H9 (cell line): ENCODE data around the gene ZDHHC24. TPM values are rescaled to one million over a fixed set of nuclear protein-coding genes. Genes with fewer than 3 reads are reported as not detected.

Experiments used
- DNase-seq: peaks from one replicate; pipeline ENCODE4 v3.0.0-alpha.2; 2017
- H2AFZ ChIP-seq: one replicate; pipeline ENCODE4 v1.6.1; 2013; ENCODE audit warnings: mild to moderate bottlenecking, low read length, control low read depth, moderate library complexity
- H2AK5ac ChIP-seq: 2 replicates; pipeline ENCODE4 v1.6.1; 2013; ENCODE audit warnings: low read length, control low read depth, mixed read lengths; ENCODE audit not compliant: insufficient read length
- H2BK120ac ChIP-seq: one replicate; pipeline ENCODE4 v1.6.1; 2013; ENCODE audit warnings: low read depth, mild to moderate bottlenecking, low read length, control low read depth, inconsistent platforms; ENCODE audit not compliant: poor library complexity, severe bottlenecking
- H2BK12ac ChIP-seq: 2 replicates; pipeline ENCODE4 v1.6.1; 2013; ENCODE audit warnings: low read length, control low read depth, mixed read lengths, low read depth; ENCODE audit not compliant: insufficient read length
- H2BK15ac ChIP-seq: 2 replicates; pipeline ENCODE4 v1.6.1; 2013; ENCODE audit warnings: low read depth, low read length, control low read depth
- H2BK20ac ChIP-seq: one replicate; pipeline ENCODE4 v1.6.1; 2013; ENCODE audit warnings: low read depth, mild to moderate bottlenecking, low read length, control low read depth, inconsistent platforms; ENCODE audit not compliant: poor library complexity, severe bottlenecking
- H2BK5ac ChIP-seq: 2 replicates; pipeline ENCODE4 v1.6.1; 2013; ENCODE audit warnings: low read length, control low read depth, mixed read lengths; ENCODE audit not compliant: insufficient read length
- H3K14ac ChIP-seq: 2 replicates; pipeline ENCODE4 v1.6.1; 2013; ENCODE audit warnings: low read length, control low read depth; ENCODE audit not compliant: insufficient read depth
- H3K18ac ChIP-seq: 2 replicates; pipeline ENCODE4 v1.6.1; 2013; ENCODE audit warnings: low read depth, mild to moderate bottlenecking, mixed read lengths, low read length, control low read depth; ENCODE audit not compliant: insufficient read length
- H3K23ac ChIP-seq: 2 replicates; pipeline ENCODE4 v1.6.1; 2013; ENCODE audit warnings: low read length, control low read depth, mixed read lengths, low read depth; ENCODE audit not compliant: insufficient read length
- H3K23me2 ChIP-seq: 2 replicates; pipeline ENCODE4 v1.6.1; 2013; ENCODE audit warnings: low read depth, mild to moderate bottlenecking, mixed read lengths, low read length, control low read depth; ENCODE audit not compliant: insufficient read length, poor library complexity, severe bottlenecking
- H3K27ac ChIP-seq: 2 replicates; pipeline ENCODE4 v1.5.1; 2013; ENCODE audit warnings: low read length, control low read depth, mixed read lengths, low read depth; ENCODE audit not compliant: insufficient read length
- H3K27me3 ChIP-seq: 2 replicates; pipeline ENCODE4 v1.6.1; 2013; ENCODE audit warnings: low read length, control low read depth, inconsistent platforms; ENCODE audit not compliant: insufficient read depth
- H3K4ac ChIP-seq: 2 replicates; pipeline ENCODE4 v1.6.1; 2013; ENCODE audit warnings: low read depth, mild to moderate bottlenecking, control low read depth, inconsistent platforms, low read length, moderate library complexity
- H3K4me1 ChIP-seq: 2 replicates; pipeline ENCODE4 v1.6.1; 2013; ENCODE audit warnings: low read length, control low read depth, inconsistent platforms; ENCODE audit not compliant: insufficient read depth
- H3K4me2 ChIP-seq: 2 replicates; pipeline ENCODE4 v1.6.1; 2013; ENCODE audit warnings: low read length, control low read depth, mixed read lengths; ENCODE audit not compliant: insufficient read length, insufficient read depth
- H3K56ac ChIP-seq: 2 replicates; pipeline ENCODE4 v1.6.1; 2013; ENCODE audit warnings: low read depth, mild to moderate bottlenecking, mixed read lengths, low read length, control low read depth; ENCODE audit not compliant: insufficient read length
- H3K79me1 ChIP-seq: 2 replicates; pipeline ENCODE4 v1.6.1; 2013; ENCODE audit warnings: low read depth, mild to moderate bottlenecking, moderate library complexity, low read length, control low read depth, inconsistent platforms; ENCODE audit not compliant: insufficient read depth, poor library complexity, severe bottlenecking
- H3K79me2 ChIP-seq: 2 replicates; pipeline ENCODE4 v1.6.1; 2013; ENCODE audit warnings: low read length, control low read depth, inconsistent platforms; ENCODE audit not compliant: insufficient read depth
- H3K9ac ChIP-seq: 2 replicates; pipeline ENCODE4 v1.6.1; 2013; ENCODE audit warnings: low read length, control low read depth, mixed read lengths; ENCODE audit not compliant: insufficient read length; ENCODE audit errors: extremely low read depth
- H3K9me3 ChIP-seq: one replicate; pipeline ENCODE4 v1.6.1; 2013; ENCODE audit warnings: low read depth, low read length, inconsistent platforms; ENCODE audit not compliant: control insufficient read depth
- H3T11ph ChIP-seq: one replicate; pipeline ENCODE4 v1.6.1; 2013; ENCODE audit warnings: mild to moderate bottlenecking, low read length, control low read depth, inconsistent platforms
- H4K20me1 ChIP-seq: one replicate; pipeline ENCODE4 v1.6.1; 2013; ENCODE audit not compliant: control insufficient read depth, insufficient read length, insufficient read depth
- H4K5ac ChIP-seq: 2 replicates; pipeline ENCODE4 v1.6.1; 2013; ENCODE audit warnings: low read depth, mild to moderate bottlenecking, mixed read lengths, low read length, control low read depth; ENCODE audit not compliant: insufficient read length
- H4K8ac ChIP-seq: replicated peaks from 2 replicates; pipeline ENCODE4 v1.6.1; 2013; ENCODE audit warnings: low read length, control low read depth, mixed read lengths, low read depth; ENCODE audit not compliant: insufficient read length
- H4K91ac ChIP-seq: 2 replicates; pipeline ENCODE4 v1.6.1; 2013; ENCODE audit warnings: low read depth, mild to moderate bottlenecking, moderate library complexity, mixed read lengths, low read length, control low read depth; ENCODE audit not compliant: insufficient read length
- H3K27ac Mint-ChIP-seq, 3 experiments: 2 replicates in 2 of 3; 3 replicates in 1 of 3; pipeline ENCODE4 v1.8.0; 2020 to 2021; ENCODE audit warnings: mixed read lengths in 3 of 3, mild to moderate bottlenecking in 1 of 3, moderate library complexity in 1 of 3
- H3K27me3 Mint-ChIP-seq: 2 replicates; pipeline ENCODE4 v1.8.0; 2021; ENCODE audit warnings: low read depth, mild to moderate bottlenecking, moderate library complexity, mixed read lengths
- H3K36me3 Mint-ChIP-seq, 3 experiments: 2 replicates in 2 of 3; 3 replicates in 1 of 3; pipeline ENCODE4 v1.8.0; 2020 to 2021; ENCODE audit warnings: low read depth in 3 of 3, mixed read lengths in 3 of 3; ENCODE audit not compliant: insufficient read depth in 1 of 3
- H3K4me1 Mint-ChIP-seq, 2 experiments: 2 replicates each; pipeline ENCODE4 v1.8.0; 2020; ENCODE audit warnings: mixed read lengths in 2 of 2
- H3K4me3 Mint-ChIP-seq, 2 experiments: 2 replicates in 1 of 2; 3 replicates in 1 of 2; pipeline ENCODE4 v1.8.0; 2020 to 2021; ENCODE audit warnings: mild to moderate bottlenecking in 2 of 2, mixed read lengths in 2 of 2, moderate library complexity in 1 of 2
- H3K9me3 Mint-ChIP-seq, 2 experiments: 2 replicates in 1 of 2; 3 replicates in 1 of 2; pipeline ENCODE4 v1.8.0; 2020; ENCODE audit warnings: mild to moderate bottlenecking in 2 of 2, mixed read lengths in 2 of 2, moderate library complexity in 1 of 2
- WGBS: extraction: QIAGEN DNeasy Blood & Tissue Kit; methylation state at CpG from one replicate; pipeline ENCODE4 v1.1.7; 2013; ENCODE audit warnings: missing lambda C conversion rate, low lambda C conversion rate, mixed read lengths; ENCODE audit not compliant: insufficient read length; ENCODE audit errors: extremely low coverage; 5-methylcytosine and 5-hydroxymethylcytosine counted together
- total RNA-seq: library from RNA; stranded (reverse); gene quantifications from 2 replicates; pipeline ENCODE4 v1.2.1, GENCODE V29; 2021
- TF ChIP-seq, protein P1 (sequence below): fragments of 200-600 bp; sonication (generic); conservative IDR thresholded peaks from 3 replicates; pipeline ENCODE4 v1.8.0; 2021; ENCODE audit warnings: antibody characterized with exemption, mild to moderate bottlenecking

Gene ZDHHC24
- total RNA-seq, 1 experiment from 2014 or later: 8.9 TPM

GRCh38 chr11:66510271-66510989, 35.4 kb downstream of the ZDHHC24 start, which contains the start of gene BBS1:
Gene BBS1 (plus strand): TSS chr11:66510635. CDS start chr11:66510660, 25 bp downstream.
- Histone ChIP-seq H3K18ac (no peak within 1 kb of the TSS), H4K5ac (no peak within 1 kb of the TSS)
- no peaks in the 10 kb centered on the region for H3K9me3 Mint-ChIP-seq

More at GRCh38 chr11:66510271-66510989, 35.4 kb downstream of the ZDHHC24 start, which contains the start of gene BBS1:
- H2AFZ ChIP-seq: no peak within 1 kb of the TSS
- no peaks in the 10 kb centered on the region for H4K20me1 ChIP-seq
- H3K27ac Mint-ChIP-seq: peak within 1 kb of the TSS; percentile 77 to 97 (median 87)
- H2BK12ac ChIP-seq: no peak within 1 kb of the TSS
- H2BK5ac ChIP-seq: no peak within 1 kb of the TSS
- H2BK15ac ChIP-seq: no peak within 1 kb of the TSS
- H3K4me1 Mint-ChIP-seq: peaks cover 9 to 10% of the 10 kb centered on the region in 2 experiments
- H3K9me3 ChIP-seq: no peaks in the 10 kb centered on the region
- peaks cover 0 to 27% (median 6%) of the 10 kb centered on the region in 3 experiments; a peak in 5 of 7 replicates for H3K36me3 Mint-ChIP-seq
- H3K79me2 ChIP-seq: no peaks in the 10 kb centered on the region
- no peaks in the 10 kb centered on the region for H3K27me3 Mint-ChIP-seq
- H4K91ac ChIP-seq: no peak within 1 kb of the TSS
- no peak within 1 kb of the TSS for H3K27ac ChIP-seq
- no peak within 1 kb of the TSS for H3K14ac ChIP-seq
- H3K4ac ChIP-seq: no peak within 1 kb of the TSS
- H3K23me2 ChIP-seq: peaks cover 7% of the 10 kb centered on the region
- no peaks in the 10 kb centered on the region for H3K79me1 ChIP-seq
- H2BK20ac ChIP-seq: no peak within 1 kb of the TSS
- peak within 1 kb of the TSS; percentile 98 for H3K4me2 ChIP-seq
- H3T11ph ChIP-seq: no peak within 1 kb of the TSS
- no peak within 1 kb of the TSS for H3K56ac ChIP-seq
- no peak within 1 kb of the TSS for H4K8ac ChIP-seq
- no peak within 1 kb of the TSS for H3K23ac ChIP-seq
- peak within 1 kb of the TSS; percentile 31 for H3K9ac ChIP-seq
- peak within 1 kb of the TSS; percentile 95 to 97 for H3K4me3 Mint-ChIP-seq
- peak; percentile 88 for DNase-seq
- no peaks in the 10 kb centered on the region for H3K27me3 ChIP-seq
- H2BK120ac ChIP-seq: no peak within 1 kb of the TSS
- WGBS: no CpG with 5 or more reads among the region's 31 CpGs
- TF ChIP-seq, protein P1, sequence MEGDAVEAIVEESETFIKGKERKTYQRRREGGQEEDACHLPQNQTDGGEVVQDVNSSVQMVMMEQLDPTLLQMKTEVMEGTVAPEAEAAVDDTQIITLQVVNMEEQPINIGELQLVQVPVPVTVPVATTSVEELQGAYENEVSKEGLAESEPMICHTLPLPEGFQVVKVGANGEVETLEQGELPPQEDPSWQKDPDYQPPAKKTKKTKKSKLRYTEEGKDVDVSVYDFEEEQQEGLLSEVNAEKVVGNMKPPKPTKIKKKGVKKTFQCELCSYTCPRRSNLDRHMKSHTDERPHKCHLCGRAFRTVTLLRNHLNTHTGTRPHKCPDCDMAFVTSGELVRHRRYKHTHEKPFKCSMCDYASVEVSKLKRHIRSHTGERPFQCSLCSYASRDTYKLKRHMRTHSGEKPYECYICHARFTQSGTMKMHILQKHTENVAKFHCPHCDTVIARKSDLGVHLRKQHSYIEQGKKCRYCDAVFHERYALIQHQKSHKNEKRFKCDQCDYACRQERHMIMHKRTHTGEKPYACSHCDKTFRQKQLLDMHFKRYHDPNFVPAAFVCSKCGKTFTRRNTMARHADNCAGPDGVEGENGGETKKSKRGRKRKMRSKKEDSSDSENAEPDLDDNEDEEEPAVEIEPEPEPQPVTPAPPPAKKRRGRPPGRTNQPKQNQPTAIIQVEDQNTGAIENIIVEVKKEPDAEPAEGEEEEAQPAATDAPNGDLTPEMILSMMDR: no peak
- H2AK5ac ChIP-seq: no peak within 1 kb of the TSS
- H3K4me1 ChIP-seq: no peaks in the 10 kb centered on the region
